ENCODE results near the gene NRXN3. TPM values are rescaled to one million over a fixed set of nuclear protein-coding genes. Genes with fewer than 3 reads are reported as not detected.

The NRXN3 gene
- total and polyA plus RNA-seq, 5 donors from 2014 or later, result not detected

DNA sequence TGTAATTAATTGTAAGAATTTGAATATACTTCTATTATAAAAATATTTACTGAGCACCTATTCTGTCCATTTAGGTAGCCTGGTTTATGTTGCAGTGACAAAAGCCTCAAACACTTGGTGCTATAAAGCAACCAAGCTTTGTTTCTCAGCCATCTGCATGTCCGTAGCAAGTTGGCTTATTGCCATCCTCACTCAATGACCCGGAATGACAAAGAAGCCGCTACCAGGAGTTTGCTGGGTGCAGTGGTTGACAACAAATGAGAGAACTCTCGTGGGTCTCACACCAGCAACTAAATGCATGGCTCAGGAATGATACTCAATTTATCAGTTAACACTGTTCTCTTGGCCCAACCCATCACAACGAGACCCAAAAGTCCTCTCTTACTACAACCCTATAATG is 1488.0 kb downstream of the NRXN3 start:
- Mint-ChIP-seq H3K27me3 (no peaks in the 10 kb centered on the region), H3K4me1 (no peaks in the 10 kb centered on the region), H3K4me3 (no peak overlapping the region), H3K9me3 (peaks cover 0 to 12% (median 7%) of the 10 kb centered on the region in 7 donors), H3K36me3 (no peaks in the 10 kb centered on the region), H3K27ac (no peak overlapping the region)
- Histone ChIP-seq H3K27me3 (ENCODE audit: control insufficient read depth, insufficient read depth, low read length) (no peaks in the 10 kb centered on the region), H3K4me1 (ENCODE audit: control insufficient read depth, insufficient read depth, low read length, poor library complexity, severe bottlenecking) (no peaks in the 10 kb centered on the region), H3K36me3 (ENCODE audit: control insufficient read depth, insufficient read depth, low read length) (no peaks in the 10 kb centered on the region), H3K4me3 (ENCODE audit: low read depth, low read length) (no peak overlapping the region), H3K9me3 (ENCODE audit: control insufficient read depth in 2 of 2, low read length in 2 of 2) (no peaks in the 10 kb centered on the region), H3K27ac (ENCODE audit: insufficient read depth, low read length, poor library complexity, severe bottlenecking) (no peak overlapping the region)
- no peak for DNase-seq
- no peak for ATAC-seq (ENCODE audit: low read depth in 2 of 2)

GRCh38 chr14:79658769-79659168 is 1488.6 kb downstream of the NRXN3 start:
- peaks cover 0 to 12% (median 4%) of the 10 kb centered on the region in 7 donors for H3K9me3 Mint-ChIP-seq
- DNase-seq (no peak), ATAC-seq (ENCODE audit: low read depth in 2 of 2) (no peak)

GRCh38 chr14:79660053-79660939 is 1490.1 kb downstream of the NRXN3 start:
- Mint-ChIP-seq H3K36me3 (no peaks in the 10 kb centered on the region), H3K4me1 (no peaks in the 10 kb centered on the region), H3K27me3 (no peaks in the 10 kb centered on the region), H3K27ac (no peak overlapping the region), H3K9me3 (peaks cover 3 to 12% (median 4%) of the 10 kb centered on the region in 7 donors), H3K4me3 (no peak overlapping the region)
- H3K36me3 ChIP-seq (ENCODE audit: control insufficient read depth, insufficient read depth, low read length), result no peaks in the 10 kb centered on the region
- H3K9me3 ChIP-seq (ENCODE audit: control insufficient read depth in 2 of 2, low read length in 2 of 2), result no peaks in the 10 kb centered on the region
- DNase-seq (no peak), ATAC-seq (ENCODE audit: low read depth in 2 of 2) (no peak)
- no peaks in the 10 kb centered on the region for H3K4me1 ChIP-seq (ENCODE audit: control insufficient read depth, insufficient read depth, low read length, poor library complexity, severe bottlenecking)
- no peaks in the 10 kb centered on the region for H3K27me3 ChIP-seq (ENCODE audit: control insufficient read depth, insufficient read depth, low read length)
- H3K4me3 ChIP-seq (ENCODE audit: low read depth, low read length), result no peak overlapping the region
- H3K27ac ChIP-seq (ENCODE audit: insufficient read depth, low read length, poor library complexity, severe bottlenecking), result no peak overlapping the region

More at GRCh38 chr14:79658769-79659168, 1488.6 kb downstream of the NRXN3 start:
- Mint-ChIP-seq H3K27ac (no peak overlapping the region), H3K36me3 (no peaks in the 10 kb centered on the region), H3K27me3 (no peaks in the 10 kb centered on the region), H3K4me1 (no peaks in the 10 kb centered on the region), H3K4me3 (no peak overlapping the region)
- Histone ChIP-seq H3K27ac (ENCODE audit: insufficient read depth, low read length, poor library complexity, severe bottlenecking) (no peak overlapping the region), H3K27me3 (ENCODE audit: control insufficient read depth, insufficient read depth, low read length) (no peaks in the 10 kb centered on the region), H3K4me1 (ENCODE audit: control insufficient read depth, insufficient read depth, low read length, poor library complexity, severe bottlenecking) (no peaks in the 10 kb centered on the region), H3K36me3 (ENCODE audit: control insufficient read depth, insufficient read depth, low read length) (no peaks in the 10 kb centered on the region), H3K4me3 (ENCODE audit: low read depth, low read length) (no peak overlapping the region), H3K9me3 (ENCODE audit: control insufficient read depth in 2 of 2, low read length in 2 of 2) (no peaks in the 10 kb centered on the region)

DNA sequence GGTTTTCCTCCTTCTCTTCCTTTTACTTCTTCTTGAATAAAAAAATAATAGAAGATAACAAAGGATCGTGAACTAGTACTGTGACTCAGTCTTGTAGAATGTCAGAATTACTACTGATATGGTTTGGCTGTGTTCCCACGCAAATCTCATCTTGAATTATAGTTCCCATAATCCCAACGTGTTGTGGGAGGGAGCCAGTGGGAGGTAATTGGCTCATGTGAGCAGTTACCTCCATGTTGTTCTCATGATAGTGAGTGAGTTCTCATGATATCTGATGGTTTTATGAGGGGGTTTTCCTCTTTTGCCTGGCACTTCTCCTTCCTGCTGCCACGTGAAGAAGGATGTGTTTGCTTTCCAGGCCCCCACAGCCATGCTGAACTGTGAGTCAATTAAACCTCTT is 1491.6 kb downstream of the NRXN3 start:
- no peak overlapping the region for H3K27ac Mint-ChIP-seq
- no peak for DNase-seq
- H3K36me3 Mint-ChIP-seq, result no peaks in the 10 kb centered on the region
- Histone ChIP-seq H3K4me3 (ENCODE audit: low read depth, low read length) (no peak overlapping the region), H3K9me3 (ENCODE audit: control insufficient read depth in 2 of 2, low read length in 2 of 2) (no peaks in the 10 kb centered on the region), H3K4me1 (ENCODE audit: control insufficient read depth, insufficient read depth, low read length, poor library complexity, severe bottlenecking) (no peaks in the 10 kb centered on the region), H3K36me3 (ENCODE audit: control insufficient read depth, insufficient read depth, low read length) (no peaks in the 10 kb centered on the region), H3K27ac (ENCODE audit: insufficient read depth, low read length, poor library complexity, severe bottlenecking) (no peak overlapping the region), H3K27me3 (ENCODE audit: control insufficient read depth, insufficient read depth, low read length) (no peaks in the 10 kb centered on the region)
- no peak for ATAC-seq (ENCODE audit: low read depth in 2 of 2)
- H3K4me1 Mint-ChIP-seq, result no peaks in the 10 kb centered on the region
- H3K9me3 Mint-ChIP-seq, result peaks cover 0 to 8% (median 4%) of the 10 kb centered on the region in 7 donors
- H3K27me3 Mint-ChIP-seq, result no peaks in the 10 kb centered on the region
- no peak overlapping the region for H3K4me3 Mint-ChIP-seq

DNA sequence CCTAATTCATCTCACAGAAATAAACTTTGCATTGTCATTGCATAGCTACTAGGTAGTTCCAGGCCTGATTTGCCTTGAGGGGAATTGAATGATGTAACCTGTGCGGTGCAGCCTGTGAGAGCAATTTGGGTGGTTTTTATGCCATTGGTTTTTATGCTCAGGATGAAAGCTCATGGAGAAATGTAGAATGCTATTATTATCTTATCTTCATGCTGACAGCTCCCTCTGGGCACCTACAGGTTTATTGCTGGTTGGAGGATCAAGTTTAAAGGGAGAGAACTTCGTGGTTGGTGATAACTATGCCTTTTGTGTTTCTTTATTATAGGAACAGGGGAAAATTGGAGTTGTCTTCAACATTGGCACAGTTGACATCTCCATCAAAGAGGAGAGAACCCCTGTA is 1493.3 kb downstream of the NRXN3 start:
- Mint-ChIP-seq H3K4me1 (no peaks in the 10 kb centered on the region), H3K36me3 (no peaks in the 10 kb centered on the region), H3K27ac (no peak overlapping the region), H3K27me3 (no peaks in the 10 kb centered on the region), H3K9me3 (peaks cover 0 to 16% (median 7%) of the 10 kb centered on the region in 7 donors), H3K4me3 (no peak overlapping the region)
- Histone ChIP-seq H3K4me3 (ENCODE audit: low read depth, low read length) (no peak overlapping the region), H3K9me3 (ENCODE audit: control insufficient read depth in 2 of 2, low read length in 2 of 2) (no peaks in the 10 kb centered on the region), H3K27ac (ENCODE audit: insufficient read depth, low read length, poor library complexity, severe bottlenecking) (no peak overlapping the region), H3K4me1 (ENCODE audit: control insufficient read depth, insufficient read depth, low read length, poor library complexity, severe bottlenecking) (no peaks in the 10 kb centered on the region), H3K27me3 (ENCODE audit: control insufficient read depth, insufficient read depth, low read length) (no peaks in the 10 kb centered on the region), H3K36me3 (ENCODE audit: control insufficient read depth, insufficient read depth, low read length) (no peaks in the 10 kb centered on the region)
- ATAC-seq (ENCODE audit: low read depth in 2 of 2), result no peak
- DNase-seq, result no peak

DNA sequence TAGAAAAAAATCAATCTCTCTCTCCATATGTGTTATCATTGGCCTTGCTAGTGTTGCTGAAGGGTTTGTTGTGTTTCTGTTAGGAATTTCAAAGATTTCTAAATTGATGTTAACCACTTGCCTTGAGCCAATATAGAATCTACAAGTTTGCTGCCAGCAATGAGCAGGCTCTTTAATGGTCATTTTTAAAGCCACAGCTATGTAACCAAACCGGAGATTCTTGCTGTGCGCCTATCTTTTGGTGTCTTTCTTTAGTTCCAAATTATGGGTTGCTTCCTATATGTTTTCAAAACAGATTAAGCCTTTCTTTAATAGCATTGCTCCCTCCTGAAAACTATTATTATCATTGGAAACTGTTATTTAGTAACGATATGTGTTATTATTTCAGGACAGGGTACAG is 1495.4 kb downstream of the NRXN3 start:
- H3K4me3 ChIP-seq (ENCODE audit: low read depth, low read length), result no peak overlapping the region
- ATAC-seq (ENCODE audit: low read depth in 2 of 2) (no peak), DNase-seq (no peak)
- Mint-ChIP-seq H3K27ac (no peak overlapping the region), H3K9me3 (peaks cover 0 to 22% (median 7%) of the 10 kb centered on the region in 7 donors), H3K36me3 (no peaks in the 10 kb centered on the region), H3K4me3 (no peak overlapping the region), H3K4me1 (no peaks in the 10 kb centered on the region), H3K27me3 (no peaks in the 10 kb centered on the region)
- no peaks in the 10 kb centered on the region for H3K27me3 ChIP-seq (ENCODE audit: control insufficient read depth, insufficient read depth, low read length)
- no peak overlapping the region for H3K27ac ChIP-seq (ENCODE audit: insufficient read depth, low read length, poor library complexity, severe bottlenecking)
- no peaks in the 10 kb centered on the region for H3K36me3 ChIP-seq (ENCODE audit: control insufficient read depth, insufficient read depth, low read length)
- no peaks in the 10 kb centered on the region for H3K9me3 ChIP-seq (ENCODE audit: control insufficient read depth in 2 of 2, low read length in 2 of 2)
- no peaks in the 10 kb centered on the region for H3K4me1 ChIP-seq (ENCODE audit: control insufficient read depth, insufficient read depth, low read length, poor library complexity, severe bottlenecking)

GRCh38 chr14:79668951-79669350 is 1498.8 kb downstream of the NRXN3 start:
- no peaks in the 10 kb centered on the region for H3K27me3 Mint-ChIP-seq
- H3K4me1 Mint-ChIP-seq, result no peaks in the 10 kb centered on the region
- no peaks in the 10 kb centered on the region for H3K36me3 Mint-ChIP-seq

DNA sequence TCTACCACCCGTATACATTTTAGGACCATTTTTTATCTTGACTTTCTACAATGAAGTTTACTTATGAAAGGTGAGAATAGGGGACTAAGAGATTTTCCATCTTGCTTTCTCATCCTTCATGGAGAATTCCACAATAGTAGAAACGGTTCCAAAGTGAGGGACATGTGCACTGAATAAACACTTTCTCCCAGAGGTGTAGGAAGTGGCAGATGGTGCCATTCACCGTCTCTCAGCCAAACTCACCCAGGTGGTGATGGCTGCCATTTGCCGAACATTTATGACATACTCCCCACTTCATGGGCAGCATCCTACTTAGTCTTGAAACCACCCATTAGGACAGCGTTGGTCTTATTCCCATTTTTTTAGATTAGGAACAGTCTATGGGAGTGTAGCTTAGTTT is 1500.6 kb downstream of the NRXN3 start:
- ATAC-seq (ENCODE audit: low read depth in 2 of 2) (no peak), DNase-seq (no peak)
- no peaks in the 10 kb centered on the region for H3K9me3 ChIP-seq (ENCODE audit: control insufficient read depth in 2 of 2, low read length in 2 of 2)
- no peak overlapping the region for H3K27ac ChIP-seq (ENCODE audit: insufficient read depth, low read length, poor library complexity, severe bottlenecking)
- no peak overlapping the region for H3K27ac Mint-ChIP-seq
- no peaks in the 10 kb centered on the region for H3K36me3 Mint-ChIP-seq
- no peaks in the 10 kb centered on the region for H3K4me1 ChIP-seq (ENCODE audit: control insufficient read depth, insufficient read depth, low read length, poor library complexity, severe bottlenecking)
- no peaks in the 10 kb centered on the region for H3K36me3 ChIP-seq (ENCODE audit: control insufficient read depth, insufficient read depth, low read length)
- no peak overlapping the region for H3K4me3 ChIP-seq (ENCODE audit: low read depth, low read length)
- H3K27me3 ChIP-seq (ENCODE audit: control insufficient read depth, insufficient read depth, low read length), result no peaks in the 10 kb centered on the region
- H3K4me3 Mint-ChIP-seq, result no peak overlapping the region
- peaks cover 0 to 17% (median 4%) of the 10 kb centered on the region in 7 donors for H3K9me3 Mint-ChIP-seq
- H3K4me1 Mint-ChIP-seq, result no peaks in the 10 kb centered on the region
- H3K27me3 Mint-ChIP-seq, result no peaks in the 10 kb centered on the region

More at GRCh38 chr14:79668951-79669350, 1498.8 kb downstream of the NRXN3 start:
- Histone ChIP-seq H3K4me1 (ENCODE audit: control insufficient read depth, insufficient read depth, low read length, poor library complexity, severe bottlenecking) (no peaks in the 10 kb centered on the region), H3K36me3 (ENCODE audit: control insufficient read depth, insufficient read depth, low read length) (no peaks in the 10 kb centered on the region), H3K27ac (ENCODE audit: insufficient read depth, low read length, poor library complexity, severe bottlenecking) (no peak overlapping the region), H3K9me3 (ENCODE audit: control insufficient read depth in 2 of 2, low read length in 2 of 2) (no peaks in the 10 kb centered on the region), H3K4me3 (ENCODE audit: low read depth, low read length) (no peak overlapping the region), H3K27me3 (ENCODE audit: control insufficient read depth, insufficient read depth, low read length) (no peaks in the 10 kb centered on the region)
- peaks cover 0 to 17% (median 4%) of the 10 kb centered on the region in 7 donors for H3K9me3 Mint-ChIP-seq
- H3K4me3 Mint-ChIP-seq, result no peak overlapping the region
- no peak for ATAC-seq (ENCODE audit: low read depth in 2 of 2)
- DNase-seq, result no peak
- no peak overlapping the region for H3K27ac Mint-ChIP-seq

Data from CD4-positive, CD25-positive, alpha-beta regulatory T cell (primary cell).